Glutamatergic neuron (in vitro differentiated cells): Measurements from ENCODE around the gene NCEH1. TPM values are rescaled to one million over a fixed set of nuclear protein-coding genes. Genes with fewer than 3 reads are reported as not detected.
"Not testable (repeated sequence)": the region's sequence is repeated elsewhere in the genome, so short reads cannot be mapped to it uniquely, and the experiment has no call there.

Experiments used
- DNase-seq: peaks from one replicate; pipeline ENCODE4 v3.0.0; 2022
- H3K27ac Mint-ChIP-seq: one replicate; pipeline ENCODE4 v1.8.0; 2020; ENCODE audit warnings: mild to moderate bottlenecking, mixed read lengths, inconsistent platforms; ENCODE audit not compliant: unreplicated experiment
- H3K27me3 Mint-ChIP-seq: one replicate; pipeline ENCODE4 v1.8.0; 2020; ENCODE audit warnings: mild to moderate bottlenecking, moderate library complexity, mixed read lengths, inconsistent platforms; ENCODE audit not compliant: unreplicated experiment
- H3K36me3 Mint-ChIP-seq: one replicate; pipeline ENCODE4 v1.8.0; 2020; ENCODE audit warnings: mild to moderate bottlenecking, mixed read lengths, inconsistent platforms; ENCODE audit not compliant: unreplicated experiment
- H3K4me1 Mint-ChIP-seq: one replicate; pipeline ENCODE4 v1.8.0; 2020; ENCODE audit warnings: mild to moderate bottlenecking, low read depth, mixed read lengths, inconsistent platforms; ENCODE audit not compliant: unreplicated experiment
- H3K4me3 Mint-ChIP-seq: one replicate; pipeline ENCODE4 v1.8.0; 2020; ENCODE audit warnings: mild to moderate bottlenecking, mixed read lengths, inconsistent platforms; ENCODE audit not compliant: unreplicated experiment
- H3K9me3 Mint-ChIP-seq: one replicate; pipeline ENCODE4 v1.8.0; 2020; ENCODE audit warnings: mild to moderate bottlenecking, moderate library complexity, mixed read lengths, inconsistent platforms; ENCODE audit not compliant: unreplicated experiment
- total RNA-seq: library from RNA; stranded (reverse); fragmentation: NEBNext Ultra II Directional; extraction: Animal tissue kit (Norgen Biotek cat#: 25700); gene quantifications from one replicate; pipeline ENCODE4 v1.2.1, GENCODE V29; 2021; ENCODE audit not compliant: unreplicated experiment
- TF ChIP-seq, protein P1 (sequence below): fragments of 200-600 bp; sonication (generic); IDR thresholded peaks from one replicate; pipeline ENCODE4 v1.5.0; 2021; ENCODE audit not compliant: partially characterized antibody, unreplicated experiment

NCEH1 gene
- total RNA-seq, 1 donor from 2014 or later = 1.5 TPM

DNA sequence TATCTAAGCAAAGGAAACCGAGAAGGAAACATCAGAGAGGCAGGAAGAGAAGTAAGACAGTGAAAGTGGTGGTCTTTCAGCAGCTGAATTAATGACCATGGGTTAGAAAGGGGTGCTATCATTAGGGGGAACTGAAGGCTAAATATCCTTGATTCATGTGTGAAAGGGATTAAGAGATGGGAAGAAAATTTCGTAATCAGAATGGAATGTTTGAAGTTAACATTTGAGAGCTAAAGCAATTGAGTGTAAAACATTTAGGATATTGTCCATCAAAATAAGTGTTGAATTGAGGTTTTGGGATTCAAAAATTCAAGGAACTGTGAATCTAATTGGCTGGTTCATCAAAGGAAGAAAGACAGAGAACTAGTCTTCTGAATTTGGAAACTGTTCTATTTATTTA is 35.6 kb upstream of the NCEH1 start:
- Mint-ChIP-seq H3K9me3 (peaks cover 2% of the 10 kb centered on the region), H3K27me3 (no peaks in the 10 kb centered on the region), H3K27ac (no peak overlapping the region), H3K4me3 (no peak overlapping the region), H3K4me1 (peaks cover 3% of the 10 kb centered on the region), H3K36me3 (no peaks in the 10 kb centered on the region)
- DNase-seq = no peak
- TF ChIP-seq, protein P1, sequence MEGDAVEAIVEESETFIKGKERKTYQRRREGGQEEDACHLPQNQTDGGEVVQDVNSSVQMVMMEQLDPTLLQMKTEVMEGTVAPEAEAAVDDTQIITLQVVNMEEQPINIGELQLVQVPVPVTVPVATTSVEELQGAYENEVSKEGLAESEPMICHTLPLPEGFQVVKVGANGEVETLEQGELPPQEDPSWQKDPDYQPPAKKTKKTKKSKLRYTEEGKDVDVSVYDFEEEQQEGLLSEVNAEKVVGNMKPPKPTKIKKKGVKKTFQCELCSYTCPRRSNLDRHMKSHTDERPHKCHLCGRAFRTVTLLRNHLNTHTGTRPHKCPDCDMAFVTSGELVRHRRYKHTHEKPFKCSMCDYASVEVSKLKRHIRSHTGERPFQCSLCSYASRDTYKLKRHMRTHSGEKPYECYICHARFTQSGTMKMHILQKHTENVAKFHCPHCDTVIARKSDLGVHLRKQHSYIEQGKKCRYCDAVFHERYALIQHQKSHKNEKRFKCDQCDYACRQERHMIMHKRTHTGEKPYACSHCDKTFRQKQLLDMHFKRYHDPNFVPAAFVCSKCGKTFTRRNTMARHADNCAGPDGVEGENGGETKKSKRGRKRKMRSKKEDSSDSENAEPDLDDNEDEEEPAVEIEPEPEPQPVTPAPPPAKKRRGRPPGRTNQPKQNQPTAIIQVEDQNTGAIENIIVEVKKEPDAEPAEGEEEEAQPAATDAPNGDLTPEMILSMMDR = no peak

DNA sequence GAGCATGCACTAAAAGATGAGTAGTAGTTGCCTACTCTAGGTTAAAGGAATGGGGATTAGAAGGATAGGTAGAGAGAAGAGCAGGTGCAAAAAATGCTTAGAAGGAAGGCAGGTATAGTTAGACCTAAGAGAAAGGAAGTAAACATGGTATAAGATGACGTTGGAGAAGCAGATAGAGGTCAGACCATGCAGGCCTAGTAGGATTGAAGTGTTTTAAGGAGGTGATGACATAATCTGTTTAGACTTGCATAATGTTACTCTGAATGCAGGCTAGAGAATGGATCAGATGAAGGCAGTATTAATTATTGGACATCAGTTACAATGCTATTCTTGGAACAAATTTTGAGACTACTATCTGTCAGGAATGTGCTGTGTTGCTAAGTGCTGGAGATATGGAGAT is 28.6 kb upstream of the NCEH1 start:
- H3K9me3 Mint-ChIP-seq = no peaks in the 10 kb centered on the region
- no peak for DNase-seq
- no peaks in the 10 kb centered on the region for H3K4me1 Mint-ChIP-seq
- TF ChIP-seq, protein P1 = no peak
- H3K27ac Mint-ChIP-seq = no peak overlapping the region
- no peaks in the 10 kb centered on the region for H3K36me3 Mint-ChIP-seq
- H3K4me3 Mint-ChIP-seq = no peak overlapping the region
- H3K27me3 Mint-ChIP-seq = no peaks in the 10 kb centered on the region

DNA sequence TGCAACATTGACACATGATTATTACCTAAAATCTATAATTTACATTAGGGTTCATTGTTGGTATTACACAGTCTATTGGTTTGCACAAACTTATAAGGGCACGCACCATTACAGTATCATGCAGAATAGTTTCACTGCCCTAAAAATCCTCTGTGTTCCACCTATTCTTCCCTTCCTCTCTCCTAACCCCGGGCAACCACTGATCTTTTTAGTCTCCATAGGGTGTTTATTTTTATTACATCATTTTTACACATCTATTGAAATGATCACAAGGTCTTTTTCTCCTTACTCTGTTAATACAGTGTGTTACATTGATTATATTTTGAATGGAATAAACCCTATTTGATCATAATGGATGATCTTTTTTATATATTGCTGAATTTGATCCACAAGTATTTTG is 24.1 kb upstream of the NCEH1 start:
- no peaks in the 10 kb centered on the region for H3K4me1 Mint-ChIP-seq
- no peaks in the 10 kb centered on the region for H3K36me3 Mint-ChIP-seq
- H3K9me3 Mint-ChIP-seq = no peaks in the 10 kb centered on the region
- TF ChIP-seq, protein P1 = no peak
- H3K27me3 Mint-ChIP-seq = no peaks in the 10 kb centered on the region
- H3K27ac Mint-ChIP-seq = no peak overlapping the region
- no peak overlapping the region for H3K4me3 Mint-ChIP-seq
- DNase-seq = no peak

DNA sequence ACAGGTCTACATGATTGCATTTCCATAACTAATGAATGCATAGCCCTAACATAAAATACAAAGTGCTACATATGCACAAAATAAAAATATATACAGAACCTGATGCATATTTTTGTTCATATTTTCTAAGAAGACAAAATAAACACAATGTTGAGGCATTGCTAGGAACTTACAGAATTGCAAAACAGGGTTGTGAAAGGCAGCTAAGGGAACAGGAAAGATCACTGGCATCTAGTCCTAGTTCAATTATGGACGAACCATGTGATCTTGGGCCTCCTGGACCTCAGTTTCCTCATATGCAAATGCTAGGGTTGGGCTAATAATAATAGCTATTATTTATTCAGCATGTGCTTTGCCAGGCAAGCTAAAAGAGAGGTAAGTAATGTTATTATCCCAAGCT is 15.5 kb upstream of the NCEH1 start:
- Mint-ChIP-seq H3K27ac (no peak overlapping the region), H3K4me1 (no peaks in the 10 kb centered on the region), H3K9me3 (no peaks in the 10 kb centered on the region), H3K27me3 (no peaks in the 10 kb centered on the region), H3K36me3 (no peaks in the 10 kb centered on the region), H3K4me3 (no peak overlapping the region)
- DNase-seq = no peak
- TF ChIP-seq, protein P1 = no peak

DNA sequence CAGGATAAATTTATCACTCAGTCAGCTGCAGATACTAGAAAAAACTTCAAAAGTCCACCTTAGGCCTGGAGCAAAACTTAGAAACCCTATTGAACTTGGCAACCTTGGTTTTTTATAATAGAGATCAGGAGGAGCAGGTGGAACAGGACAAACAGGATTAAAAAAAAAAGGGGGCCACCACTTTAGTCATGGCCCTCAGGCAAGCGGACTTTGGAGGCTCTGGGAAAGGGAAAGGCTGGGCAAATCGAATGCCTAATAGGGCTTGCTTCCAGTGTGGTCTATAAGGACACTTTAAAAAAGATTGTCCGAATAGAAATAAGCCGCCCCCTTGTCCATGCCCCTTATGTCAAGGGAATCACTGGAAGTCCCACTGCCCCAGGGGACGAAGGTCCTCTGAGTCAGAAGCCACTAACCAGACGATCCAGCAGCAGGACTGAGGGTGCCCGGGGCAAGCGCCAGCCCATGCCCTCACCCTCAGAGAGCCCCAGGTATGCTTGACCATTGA is 11.7 kb upstream of the NCEH1 start:
- H3K4me3 Mint-ChIP-seq, H3K4me1 Mint-ChIP-seq, H3K27ac Mint-ChIP-seq, DNase-seq, H3K27me3 Mint-ChIP-seq, H3K9me3 Mint-ChIP-seq: not testable (repeated sequence)
- H3K36me3 Mint-ChIP-seq = peaks cover 10% of the 10 kb centered on the region
